Measurements from ENCODE around the gene ADAMTS7. TPM values are rescaled to one million over a fixed set of nuclear protein-coding genes. Genes with fewer than 3 reads are reported as not detected.
"Not testable (repeated sequence)": the region's sequence is repeated elsewhere in the genome, so short reads cannot be mapped to it uniquely, and the experiment has no call there.

Gene ADAMTS7
- total and polyA plus RNA-seq, 2 of the 4 experiments (the other 2 are of a cell fraction): 1.4 to 12.6 TPM

DNA sequence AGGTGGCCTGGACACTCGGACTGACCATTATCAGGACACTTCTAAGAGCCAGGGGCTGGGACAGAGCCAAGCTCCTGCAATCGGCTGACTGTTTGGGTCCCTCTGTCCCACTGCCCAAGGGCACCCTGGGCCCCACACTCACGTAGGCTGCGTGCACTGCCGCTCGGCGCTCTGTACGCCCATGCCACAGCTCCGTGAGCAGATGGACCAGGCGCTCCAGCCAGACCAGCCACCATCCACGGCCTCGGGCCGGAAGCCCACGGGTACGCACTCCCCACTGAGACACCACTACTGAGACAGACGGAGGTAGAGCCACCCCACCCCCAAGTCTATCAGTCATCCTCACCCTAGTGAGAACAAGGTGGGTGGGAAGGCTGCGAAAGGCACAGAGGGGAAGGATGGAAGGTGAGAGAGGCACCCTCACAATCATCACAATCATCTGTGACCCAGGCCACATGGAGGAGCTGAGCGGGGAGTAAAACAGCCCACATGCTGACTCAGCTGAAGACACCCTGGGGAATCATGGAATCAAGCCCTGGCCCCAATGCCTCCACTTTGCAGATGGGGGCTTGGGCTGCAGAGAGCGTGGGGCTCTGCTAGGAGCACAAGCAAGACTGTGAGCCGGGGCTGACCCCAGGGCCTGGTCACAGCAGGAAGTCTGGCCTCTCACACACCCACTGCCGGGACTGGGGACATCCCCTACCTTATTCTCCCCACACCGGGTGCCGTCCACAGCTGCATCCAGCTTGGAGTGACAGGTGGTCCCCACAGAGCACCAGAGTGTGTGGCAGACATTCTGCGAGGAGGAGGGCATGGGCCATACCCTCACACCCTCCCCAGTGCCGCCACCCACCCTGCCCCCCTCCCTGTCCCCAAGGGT lies 35.0 kb downstream of the ADAMTS7 start:
- H3K56ac ChIP-seq (ENCODE audit: extremely low read depth, insufficient read depth, low read length); dilution Hi-C loops (cut with HindIII; ENCODE audit: low sequenced_read_pairs, unreplicated experiment); H3K9ac ChIP-seq (ENCODE audit: low read depth, low read length); H3K4me3 ChIP-seq (ENCODE audit: insufficient read depth, low read depth, low read length); BruUV-seq (replicated peaks); H4K91ac ChIP-seq (ENCODE audit: insufficient read depth, low read depth, low read length); H2BK15ac ChIP-seq (ENCODE audit: low read depth, low read length); CTCF ChIA-PET; H3K79me1 ChIP-seq (ENCODE audit: low read depth in 1 of 2, low read length in 2 of 2); H3K18ac ChIP-seq (ENCODE audit: low read depth, low read length); H4K20me1 ChIP-seq (ENCODE audit: insufficient read depth, low read length); H3K4me1 ChIP-seq (ENCODE audit: control insufficient read depth, insufficient read depth, low read length); in situ Hi-C loops (cut with MboI; ENCODE audit: low sequenced_read_pairs); H4K5ac ChIP-seq (ENCODE audit: low read depth, low read length); H4K8ac ChIP-seq (ENCODE audit: low read depth in 2 of 2, low read length in 2 of 2); H3K23ac ChIP-seq (ENCODE audit: low read depth, low read length); H2AK9ac ChIP-seq (replicated peaks; ENCODE audit: low read depth, low read length, poor library complexity); H3K14ac ChIP-seq (replicated peaks; ENCODE audit: low read depth, low read length); H2AFZ ChIP-seq (replicated peaks; ENCODE audit: low read length, poor library complexity); ATAC-seq (ENCODE audit: low read depth); POLR2A ChIA-PET (ENCODE audit: unreplicated experiment); H3K27me3 ChIP-seq (ENCODE audit: control insufficient read depth, insufficient read depth, low read length); H3K4ac ChIP-seq (ENCODE audit: low read depth, low read length); H3K4me2 ChIP-seq (ENCODE audit: low read depth, low read length); H3K9me1 ChIP-seq (ENCODE audit: insufficient read depth, low read length); H2BK120ac ChIP-seq (ENCODE audit: low read depth, low read length); H2BK20ac ChIP-seq (ENCODE audit: low read depth, low read length); H3K27ac ChIP-seq (ENCODE audit: insufficient read depth, low read length); H2BK5ac ChIP-seq (ENCODE audit: low read depth, low read length, poor library complexity, severe bottlenecking); intact Hi-C loops (cut with micrococcal nuclease); H3K9me3 ChIP-seq (ENCODE audit: control insufficient read depth, insufficient read depth, low read length); H2AK5ac ChIP-seq (ENCODE audit: low read depth, low read length); DNase-seq: not testable (repeated sequence)
- H3K36me3 ChIP-seq (ENCODE audit: control insufficient read depth, insufficient read depth, low read length): peaks cover 10% of the 10 kb centered on the region
- WGBS, 2 experiments (ENCODE audit: extremely low coverage in 2 of 2, insufficient read length in 1 of 2): 92% methylated on average over 2 of the region's 25 CpGs; no CpG with 5 or more reads in 1 of the 2 experiments

Data from IMR-90 (cell line).